ENCODE results near the gene KDM8. TPM values are rescaled to one million over a fixed set of nuclear protein-coding genes. Genes with fewer than 3 reads are reported as not detected.

KDM8 gene
- polyA plus RNA-seq, 1 of the 3 experiments (the other 2 are of a cell fraction): 3.3 TPM

- H3K9me2 ChIP-seq: no peaks in the 10 kb centered on the region
- peaks cover 18% of the 10 kb centered on the region for H3F3A ChIP-seq (replicated peaks; ENCODE audit: insufficient read depth)
- H3K79me2 ChIP-seq (ENCODE audit: insufficient read depth): peaks cover under 1% of the 10 kb centered on the region; the same call in 1 of the 2 replicates
- H2AFZ ChIP-seq (ENCODE audit: low read depth): no peak overlapping the region
- no peaks in the 10 kb centered on the region for H3K27me3 ChIP-seq (ENCODE audit: insufficient read depth)
- H4K20me1 ChIP-seq (ENCODE audit: insufficient read depth): no peaks in the 10 kb centered on the region
- peaks cover 8 to 19% of the 10 kb centered on the region in 2 experiments for H3K36me3 ChIP-seq (replicated peaks in 1 of 2; ENCODE audit: control insufficient read depth in 1 of 2, insufficient read depth in 2 of 2, low read length in 1 of 2)
- TF ChIP-seq JUND (IDR thresholded peaks at IDR 0.05) (no peak), ELF1 (IDR thresholded peaks at IDR 0.05) (no peak), FOXM1 (IDR thresholded peaks at IDR 0.05; ENCODE audit: low read depth) (no peak), REST (IDR thresholded peaks at IDR 0.05; ENCODE audit: low read depth, low read length) (no peak), RFX5 (IDR thresholded peaks at IDR 0.05; ENCODE audit: low read length) (no peak), FOSL2 (IDR thresholded peaks at IDR 0.05; ENCODE audit: borderline replicate concordance, low read depth) (no peak), GABPA (IDR thresholded peaks at IDR 0.05; ENCODE audit: low read depth) (no peak)
- H3K4me3 ChIP-seq (ENCODE audit: low read depth in 2 of 2, low read length in 1 of 2): no peak overlapping the region
- H3K4me1 ChIP-seq (ENCODE audit: control insufficient read depth in 1 of 2, insufficient read depth in 2 of 2, low read depth in 1 of 2, low read length in 1 of 2): peaks cover 0 to 18% of the 10 kb centered on the region in 2 experiments; a peak in 2 of 4 replicates
- peak overlapping the region; percentile 61; the same call in 1 of the 2 replicates for H3K4me2 ChIP-seq
- 91% methylated on average over 3 of the region's 3 CpGs for WGBS (ENCODE audit: low lambda C conversion rate)
- ChIA-PET POLR2A (no interaction called here), CTCF (interaction anchor here (2.7 kb wide), 1 partner anchor 19 kb away, joined by 18 read pairs; no protein-coding TSS in a partner anchor)
- H3K9ac ChIP-seq: no peak overlapping the region
- H3K9me3 ChIP-seq: no peaks in the 10 kb centered on the region
- DNase-seq: no peak
- H3K27ac ChIP-seq (ENCODE audit: low read depth in 2 of 2, low read length in 1 of 2): peak overlapping the region; percentile 14 to 82; a peak in 3 of 4 replicates
Observed at GRCh38 chr16:27254262-27254811, 51.0 kb downstream of the KDM8 start.

- peaks cover 8 to 19% of the 10 kb centered on the region in 2 experiments for H3K36me3 ChIP-seq (replicated peaks in 1 of 2; ENCODE audit: control insufficient read depth in 1 of 2, insufficient read depth in 2 of 2, low read length in 1 of 2)
- ChIA-PET CTCF (interaction anchor here (1.5 kb wide), 1 partner anchor 9 kb away, joined by 5 read pairs; no protein-coding TSS in a partner anchor), POLR2A (no interaction called here)
- peaks cover 12% of the 10 kb centered on the region; the same call in 1 of the 2 replicates for H3K79me2 ChIP-seq (ENCODE audit: insufficient read depth)
- H3K9me3 ChIP-seq: no peaks in the 10 kb centered on the region
- peaks cover 15% of the 10 kb centered on the region for H3F3A ChIP-seq (replicated peaks; ENCODE audit: insufficient read depth)
- no peaks in the 10 kb centered on the region for H3K27me3 ChIP-seq (ENCODE audit: insufficient read depth)
- H3K27ac ChIP-seq (ENCODE audit: low read depth in 2 of 2, low read length in 1 of 2): no peak overlapping the region
- H3K9ac ChIP-seq: no peak overlapping the region
- H3K9me2 ChIP-seq: no peaks in the 10 kb centered on the region
- no peak overlapping the region for H3K4me2 ChIP-seq
- H4K20me1 ChIP-seq (ENCODE audit: insufficient read depth): no peaks in the 10 kb centered on the region
- H3K4me1 ChIP-seq (ENCODE audit: control insufficient read depth in 1 of 2, insufficient read depth in 2 of 2, low read depth in 1 of 2, low read length in 1 of 2): peaks cover 0 to 18% of the 10 kb centered on the region in 2 experiments; a peak in 2 of 4 replicates
- H3K4me3 ChIP-seq (ENCODE audit: low read depth in 2 of 2, low read length in 1 of 2): no peak overlapping the region
- WGBS (ENCODE audit: low lambda C conversion rate): 98% methylated on average over 3 of the region's 3 CpGs
- H2AFZ ChIP-seq (ENCODE audit: low read depth): no peak overlapping the region
- DNase-seq: no peak
- no peak for TF ChIP-seq CHD2 (IDR thresholded peaks at IDR 0.05; ENCODE audit: low read length, partially characterized antibody)
- no peak for TF ChIP-seq TEAD4 (IDR thresholded peaks at IDR 0.05; ENCODE audit: borderline replicate concordance, insufficient read depth)
- no peak for TF ChIP-seq MXI1 (IDR thresholded peaks at IDR 0.05; ENCODE audit: low read depth, low read length)
- no peak for TF ChIP-seq REST (IDR thresholded peaks at IDR 0.05; ENCODE audit: low read depth, low read length)
- no peak for TF ChIP-seq USF1 (IDR thresholded peaks at IDR 0.05; ENCODE audit: borderline replicate concordance, low read depth)
- TF ChIP-seq NRF1 (IDR thresholded peaks at IDR 0.05; ENCODE audit: low read depth, low read length): no peak
- no peak for TF ChIP-seq RCOR1 (IDR thresholded peaks at IDR 0.05; ENCODE audit: low read length)
- no peak for TF ChIP-seq NFIC (IDR thresholded peaks at IDR 0.05; ENCODE audit: borderline replicate concordance)
- no peak for TF ChIP-seq MAX (IDR thresholded peaks at IDR 0.05; ENCODE audit: low read depth)
- TF ChIP-seq SMC3 (IDR thresholded peaks at IDR 0.05; ENCODE audit: low read depth, low read length): no peak
- no peak for TF ChIP-seq CTCF (IDR thresholded peaks at IDR 0.05)
Observed at GRCh38 chr16:27256861-27257260, 53.5 kb downstream of the KDM8 start.
